ENCODE results near the gene CGNL1.

CGNL1 gene

GRCh38 chr15:57557267-57557666 lies 181.0 kb downstream of the CGNL1 start:
- H3K27me3 ChIP-seq (ENCODE audit: low read depth, low read length) = no peaks in the 10 kb centered on the region
- no peak for TF ChIP-seq EZH2phosphoT487 (IDR thresholded peaks at IDR 0.05; ENCODE audit: low read depth)

DNA sequence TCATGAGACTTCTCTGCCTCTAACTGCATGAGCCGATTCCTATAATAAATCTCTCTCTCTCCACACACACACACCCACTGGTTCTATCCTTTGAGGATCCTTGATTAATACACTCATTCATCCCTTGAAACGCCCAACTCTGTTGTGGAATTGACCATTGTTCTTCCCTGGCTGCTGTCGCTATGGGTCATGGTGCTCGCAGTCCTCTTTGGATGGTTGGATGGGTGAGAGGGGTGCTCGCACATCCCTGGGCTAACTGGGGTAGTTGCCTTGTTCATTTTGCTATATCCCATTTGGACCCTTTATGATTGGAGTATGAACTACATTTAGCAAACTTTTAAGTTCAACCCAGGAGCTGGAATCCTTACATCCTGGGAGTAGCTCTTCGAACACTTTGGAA lies 181.5 kb downstream of the CGNL1 start:
- H3K27ac ChIP-seq (ENCODE audit: low read length) = no peak overlapping the region
- no peak for TF ChIP-seq CTCF (IDR thresholded peaks at IDR 0.05; ENCODE audit: low read depth, low read length)

More at GRCh38 chr15:57557267-57557666, 181.0 kb downstream of the CGNL1 start:
- Histone ChIP-seq H4K20me1 (ENCODE audit: insufficient read depth, low read length) (no peaks in the 10 kb centered on the region), H3K9me3 (ENCODE audit: insufficient read depth, low read length) (no peaks in the 10 kb centered on the region), H2AFZ (ENCODE audit: low read depth, low read length) (no peak overlapping the region), H3K4me3 (ENCODE audit: low read length) (no peak overlapping the region), H3K4me2 (ENCODE audit: low read length) (no peak overlapping the region), H3K36me3 (replicated peaks; ENCODE audit: low read depth, low read length) (no peaks in the 10 kb centered on the region), H3K4me1 (ENCODE audit: low read length) (peaks cover 23% of the 10 kb centered on the region), H3K9ac (ENCODE audit: low read length) (no peak overlapping the region), H3K27ac (ENCODE audit: low read length) (no peak overlapping the region), H3K79me2 (ENCODE audit: low read length) (no peaks in the 10 kb centered on the region)

DNA sequence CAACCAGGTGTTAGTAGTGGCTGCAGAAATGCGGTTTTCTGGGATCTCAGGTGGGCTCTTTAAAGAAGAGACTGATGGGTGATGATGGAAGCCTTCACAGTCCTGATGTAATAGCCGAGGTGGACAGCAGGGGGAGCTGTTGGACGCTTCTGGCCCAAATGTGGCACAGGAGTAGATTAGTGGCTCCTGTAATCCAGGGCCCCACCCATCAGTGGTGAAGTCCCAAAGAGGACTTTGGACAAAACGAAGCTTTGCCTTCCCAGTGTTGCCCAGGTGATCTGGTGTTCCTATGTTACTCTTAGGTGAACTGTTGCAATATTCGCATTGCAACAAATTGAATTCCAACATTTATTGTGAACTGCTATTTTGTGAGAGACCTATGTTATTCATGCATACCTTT lies 183.6 kb downstream of the CGNL1 start:
- no peak overlapping the region for H2AFZ ChIP-seq (ENCODE audit: low read depth, low read length)
- no peaks in the 10 kb centered on the region for H3K79me2 ChIP-seq (ENCODE audit: low read length)
- no peaks in the 10 kb centered on the region for H3K27me3 ChIP-seq (ENCODE audit: low read depth, low read length)
- no peaks in the 10 kb centered on the region for H3K9me3 ChIP-seq (ENCODE audit: insufficient read depth, low read length)
- no peaks in the 10 kb centered on the region for H3K36me3 ChIP-seq (replicated peaks; ENCODE audit: low read depth, low read length)
- TF ChIP-seq EZH2phosphoT487 (IDR thresholded peaks at IDR 0.05; ENCODE audit: low read depth) (no peak), CTCF (IDR thresholded peaks at IDR 0.05; ENCODE audit: low read depth, low read length) (peak; percentile 84)
- no peaks in the 10 kb centered on the region for H4K20me1 ChIP-seq (ENCODE audit: insufficient read depth, low read length)
- H3K4me3 ChIP-seq (ENCODE audit: low read length) = no peak overlapping the region
- no peak overlapping the region; the same call in 1 of the 2 replicates for H3K9ac ChIP-seq (ENCODE audit: low read length)
- H3K4me1 ChIP-seq (ENCODE audit: low read length) = peaks cover 40% of the 10 kb centered on the region
- H3K4me2 ChIP-seq (ENCODE audit: low read length) = peak overlapping the region; percentile 78
- peak overlapping the region; percentile 90; the same call in 1 of the 2 replicates for H3K27ac ChIP-seq (ENCODE audit: low read length)

More for the DNA sequence above, 181.5 kb downstream of the CGNL1 start:
- Histone ChIP-seq H4K20me1 (ENCODE audit: insufficient read depth, low read length) (no peaks in the 10 kb centered on the region), H3K4me2 (ENCODE audit: low read length) (no peak overlapping the region), H3K27me3 (ENCODE audit: low read depth, low read length) (no peaks in the 10 kb centered on the region), H3K36me3 (replicated peaks; ENCODE audit: low read depth, low read length) (no peaks in the 10 kb centered on the region), H3K4me1 (ENCODE audit: low read length) (peaks cover 29% of the 10 kb centered on the region), H3K79me2 (ENCODE audit: low read length) (no peaks in the 10 kb centered on the region), H3K9ac (ENCODE audit: low read length) (no peak overlapping the region), H2AFZ (ENCODE audit: low read depth, low read length) (no peak overlapping the region), H3K9me3 (ENCODE audit: insufficient read depth, low read length) (no peaks in the 10 kb centered on the region), H3K4me3 (ENCODE audit: low read length) (no peak overlapping the region)

DNA sequence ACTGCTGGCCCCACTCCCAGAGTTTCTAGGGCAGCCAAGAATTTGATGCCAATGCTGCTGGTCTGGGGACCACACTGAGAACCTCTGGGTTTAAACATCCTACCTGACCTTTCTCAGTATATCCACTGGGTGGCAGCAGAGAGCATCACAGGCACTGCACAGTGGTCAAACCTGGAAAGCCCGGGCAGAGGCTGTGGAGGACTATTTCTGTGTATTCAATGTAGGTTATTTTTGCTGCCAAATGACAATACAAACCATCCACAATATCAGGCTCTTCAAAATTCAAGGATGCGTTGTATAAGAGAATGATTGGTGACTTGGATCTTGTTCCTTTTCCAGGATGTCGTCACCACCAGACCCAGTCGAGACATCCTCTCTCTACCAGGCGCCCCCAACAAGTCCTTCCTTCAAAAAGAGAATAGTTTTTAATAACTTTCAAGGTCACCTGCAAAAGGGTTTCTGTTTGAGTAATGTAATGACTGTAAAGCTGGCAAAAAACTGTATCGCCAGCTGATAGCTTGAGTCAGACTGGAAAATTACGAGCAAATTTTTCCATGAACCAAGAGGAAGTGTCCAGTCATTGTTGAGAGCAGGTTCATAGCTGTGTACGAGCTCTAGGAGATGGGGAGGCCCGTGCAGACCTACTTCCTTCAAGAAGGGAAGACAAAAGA lies 184.9 kb downstream of the CGNL1 start:
- Histone ChIP-seq H3K4me2 (ENCODE audit: low read length) (peak overlapping the region; percentile 78), H3K27ac (ENCODE audit: low read length) (peak overlapping the region; percentile 90), H3K9me3 (ENCODE audit: insufficient read depth, low read length) (no peaks in the 10 kb centered on the region), H3K27me3 (ENCODE audit: low read depth, low read length) (no peaks in the 10 kb centered on the region), H2AFZ (ENCODE audit: low read depth, low read length) (peak overlapping the region; percentile 28; the same call in 1 of the 2 replicates), H3K4me1 (ENCODE audit: low read length) (peaks cover 48% of the 10 kb centered on the region), H3K36me3 (replicated peaks; ENCODE audit: low read depth, low read length) (no peaks in the 10 kb centered on the region), H3K79me2 (ENCODE audit: low read length) (no peaks in the 10 kb centered on the region), H3K4me3 (ENCODE audit: low read length) (peak overlapping the region; percentile 60), H4K20me1 (ENCODE audit: insufficient read depth, low read length) (no peaks in the 10 kb centered on the region), H3K9ac (ENCODE audit: low read length) (peak overlapping the region; percentile 63)
- TF ChIP-seq EZH2phosphoT487 (IDR thresholded peaks at IDR 0.05; ENCODE audit: low read depth) (no peak), CTCF (IDR thresholded peaks at IDR 0.05; ENCODE audit: low read depth, low read length) (peak; percentile 97)

Data from OCI-LY3 (cell line).